K562 (cell line): ENCODE measurements around the gene XIRP2.

Experiments used
- NFRKB ChIP-seq: fragments of 450-650 bp; IDR thresholded peaks from 2 replicates; pipeline ENCODE4 v1.6.1; 2016; ENCODE audit warnings: low read depth
- POLR2AphosphoS5 ChIP-seq: IDR thresholded peaks from 2 replicates; pipeline ENCODE4 v1.6.1; 2011; ENCODE audit warnings: mild to moderate bottlenecking, low read depth, low read length, moderate library complexity; ENCODE audit not compliant: control insufficient read depth, insufficient read depth
- ZNF239 ChIP-seq: fragments of 250-450 bp; sonication (Bioruptor Pico); IDR thresholded peaks from 2 replicates; pipeline ENCODE4 v1.4.0; 2020; ENCODE audit warnings: mild to moderate bottlenecking
- TF ChIP-seq, protein P1 (sequence below): fragments of 450-650 bp; IDR thresholded peaks from 2 replicates; pipeline ENCODE4 v1.6.1; 2016; ENCODE audit warnings: borderline replicate concordance

DNA sequence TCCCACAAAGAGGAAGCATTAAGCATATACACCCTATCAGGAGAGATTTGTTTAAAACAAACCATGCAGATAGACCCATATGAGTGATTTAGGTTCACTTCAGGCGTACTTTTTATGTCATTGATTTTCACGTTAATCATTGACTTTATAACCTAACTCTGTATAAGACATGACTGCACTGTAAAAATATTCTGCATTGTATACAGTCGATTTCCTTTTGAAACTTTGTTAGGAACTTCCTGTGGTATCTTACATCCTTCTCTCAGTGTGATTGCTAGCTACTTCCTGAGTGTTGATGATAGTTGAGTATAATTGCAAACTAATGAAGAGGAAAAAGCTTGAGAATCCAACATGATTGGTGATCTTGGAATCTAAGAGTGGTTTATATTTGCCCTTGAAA lies 69.4 kb downstream of the XIRP2 start:
- TF ChIP-seq, protein P1, sequence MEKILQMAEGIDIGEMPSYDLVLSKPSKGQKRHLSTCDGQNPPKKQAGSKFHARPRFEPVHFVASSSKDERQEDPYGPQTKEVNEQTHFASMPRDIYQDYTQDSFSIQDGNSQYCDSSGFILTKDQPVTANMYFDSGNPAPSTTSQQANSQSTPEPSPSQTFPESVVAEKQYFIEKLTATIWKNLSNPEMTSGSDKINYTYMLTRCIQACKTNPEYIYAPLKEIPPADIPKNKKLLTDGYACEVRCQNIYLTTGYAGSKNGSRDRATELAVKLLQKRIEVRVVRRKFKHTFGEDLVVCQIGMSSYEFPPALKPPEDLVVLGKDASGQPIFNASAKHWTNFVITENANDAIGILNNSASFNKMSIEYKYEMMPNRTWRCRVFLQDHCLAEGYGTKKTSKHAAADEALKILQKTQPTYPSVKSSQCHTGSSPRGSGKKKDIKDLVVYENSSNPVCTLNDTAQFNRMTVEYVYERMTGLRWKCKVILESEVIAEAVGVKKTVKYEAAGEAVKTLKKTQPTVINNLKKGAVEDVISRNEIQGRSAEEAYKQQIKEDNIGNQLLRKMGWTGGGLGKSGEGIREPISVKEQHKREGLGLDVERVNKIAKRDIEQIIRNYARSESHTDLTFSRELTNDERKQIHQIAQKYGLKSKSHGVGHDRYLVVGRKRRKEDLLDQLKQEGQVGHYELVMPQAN, result no peak
- TF ChIP-seq POLR2AphosphoS5 (no peak), NFRKB (no peak), ZNF239 (no peak)
